PFSK-1 (cell line): ENCODE data around the gene IQCM.

Source experiments
- FOXP2 ChIP-seq: optimal IDR thresholded peaks from 2 replicates; pipeline ENCODE3; 2011; ENCODE audit warnings: borderline replicate concordance, control low read depth, inconsistent platforms; ENCODE audit not compliant: insufficient read depth; ENCODE audit errors: extremely low read length, extremely low read depth
- POLR2AphosphoS5 ChIP-seq: IDR thresholded peaks from 2 replicates; pipeline ENCODE4 v1.6.1; 2012; ENCODE audit warnings: low read depth, mild to moderate bottlenecking, control low read depth, low read length, moderate library complexity
- TAF1 ChIP-seq: IDR thresholded peaks from 2 replicates; pipeline ENCODE4 v1.6.1; 2012; ENCODE audit warnings: low read length, control low read depth, borderline replicate concordance; ENCODE audit not compliant: insufficient read depth
- TF ChIP-seq, protein P1 (sequence below), 2 experiments: IDR thresholded peaks; 2 replicates each; pipeline versions ENCODE4 v1.6.1 to v1.8.0; 2011 to 2012; ENCODE audit warnings: low read depth in 2 of 2, low read length in 2 of 2, control low read depth in 1 of 2, inconsistent platforms in 1 of 2, mild to moderate bottlenecking in 1 of 2, moderate library complexity in 1 of 2; ENCODE audit not compliant: insufficient read depth in 1 of 2

- TF ChIP-seq POLR2AphosphoS5, result no peak
- TF ChIP-seq FOXP2, result no peak
- TF ChIP-seq, protein P1, sequence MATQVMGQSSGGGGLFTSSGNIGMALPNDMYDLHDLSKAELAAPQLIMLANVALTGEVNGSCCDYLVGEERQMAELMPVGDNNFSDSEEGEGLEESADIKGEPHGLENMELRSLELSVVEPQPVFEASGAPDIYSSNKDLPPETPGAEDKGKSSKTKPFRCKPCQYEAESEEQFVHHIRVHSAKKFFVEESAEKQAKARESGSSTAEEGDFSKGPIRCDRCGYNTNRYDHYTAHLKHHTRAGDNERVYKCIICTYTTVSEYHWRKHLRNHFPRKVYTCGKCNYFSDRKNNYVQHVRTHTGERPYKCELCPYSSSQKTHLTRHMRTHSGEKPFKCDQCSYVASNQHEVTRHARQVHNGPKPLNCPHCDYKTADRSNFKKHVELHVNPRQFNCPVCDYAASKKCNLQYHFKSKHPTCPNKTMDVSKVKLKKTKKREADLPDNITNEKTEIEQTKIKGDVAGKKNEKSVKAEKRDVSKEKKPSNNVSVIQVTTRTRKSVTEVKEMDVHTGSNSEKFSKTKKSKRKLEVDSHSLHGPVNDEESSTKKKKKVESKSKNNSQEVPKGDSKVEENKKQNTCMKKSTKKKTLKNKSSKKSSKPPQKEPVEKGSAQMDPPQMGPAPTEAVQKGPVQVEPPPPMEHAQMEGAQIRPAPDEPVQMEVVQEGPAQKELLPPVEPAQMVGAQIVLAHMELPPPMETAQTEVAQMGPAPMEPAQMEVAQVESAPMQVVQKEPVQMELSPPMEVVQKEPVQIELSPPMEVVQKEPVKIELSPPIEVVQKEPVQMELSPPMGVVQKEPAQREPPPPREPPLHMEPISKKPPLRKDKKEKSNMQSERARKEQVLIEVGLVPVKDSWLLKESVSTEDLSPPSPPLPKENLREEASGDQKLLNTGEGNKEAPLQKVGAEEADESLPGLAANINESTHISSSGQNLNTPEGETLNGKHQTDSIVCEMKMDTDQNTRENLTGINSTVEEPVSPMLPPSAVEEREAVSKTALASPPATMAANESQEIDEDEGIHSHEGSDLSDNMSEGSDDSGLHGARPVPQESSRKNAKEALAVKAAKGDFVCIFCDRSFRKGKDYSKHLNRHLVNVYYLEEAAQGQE (IDR thresholded peaks at IDR 0.05; ENCODE audit: insufficient read depth in 1 of 2, low read depth in 2 of 2, low read length in 2 of 2), result no peak
- no peak for TF ChIP-seq TAF1
These were observed 302.6 kb downstream of the IQCM start for GRCh38 chr4:149513081-149513480.
